ENCODE measurements around the gene NMUR2. TPM values are rescaled to one million over a fixed set of nuclear protein-coding genes. Genes with fewer than 3 reads are reported as not detected.

The NMUR2 gene
- total RNA-seq (not detected), polyA plus RNA-seq (not detected)
- long read RNA-seq, donor 1, result 0 reads
- long read RNA-seq, donor 2, result 0 reads

- H3K36me3 ChIP-seq (ENCODE audit: control insufficient read depth in 1 of 2, insufficient read depth in 2 of 2, low read length in 1 of 2), result no peaks in the 10 kb centered on the region
- DNase-seq (no peak), ATAC-seq (ENCODE audit: low FRiP score) (no peak)
- no peaks in the 10 kb centered on the region for H3K27me3 ChIP-seq (ENCODE audit: control insufficient read depth in 1 of 2, insufficient read depth in 2 of 2, low read length in 1 of 2)
- no peak within 1 kb of the TSS for H3K27ac ChIP-seq (ENCODE audit: low read depth in 1 of 2, low read length in 2 of 2)
- H3K4me1 ChIP-seq (ENCODE audit: control insufficient read depth in 1 of 2, insufficient read depth in 2 of 2, low read length in 2 of 2), result no peaks in the 10 kb centered on the region
- H3K4me3 ChIP-seq (ENCODE audit: low read length in 2 of 2), result no peak within 1 kb of the TSS
- intact Hi-C loops (cut with DNase I), result no loop called here
- no peaks in the 10 kb centered on the region for H3K9me3 ChIP-seq (ENCODE audit: control insufficient read depth, low read length)
- 6 to 11% methylated on average over 7 of the region's 7 CpGs for WGBS, 2 donors
Observed at GRCh38 chr5:152405145-152405544, at the start of gene NMUR2. Gene NMUR2, minus strand, starts transcription at chr5:152405279. Its CDS starts 166 bp downstream, at chr5:152405113.

- no peaks in the 10 kb centered on the region for H3K36me3 ChIP-seq (ENCODE audit: control insufficient read depth in 1 of 2, insufficient read depth in 2 of 2, low read length in 1 of 2)
- no peak overlapping the region for H3K4me3 ChIP-seq (ENCODE audit: low read length in 2 of 2)
- H3K9me3 ChIP-seq (ENCODE audit: control insufficient read depth, low read length), result no peaks in the 10 kb centered on the region
- H3K4me1 ChIP-seq (ENCODE audit: control insufficient read depth in 1 of 2, insufficient read depth in 2 of 2, low read length in 2 of 2), result no peaks in the 10 kb centered on the region
- no peak for ATAC-seq (ENCODE audit: low FRiP score)
- H3K27me3 ChIP-seq (ENCODE audit: control insufficient read depth in 1 of 2, insufficient read depth in 2 of 2, low read length in 1 of 2), result no peaks in the 10 kb centered on the region
- no peak overlapping the region for H3K27ac ChIP-seq (ENCODE audit: low read depth in 1 of 2, low read length in 2 of 2)
- intact Hi-C loops (cut with DNase I), result no loop called here
- 62 to 70% methylated on average over 2 of the region's 2 CpGs for WGBS, 2 donors
- DNase-seq, result no peak
Observed at GRCh38 chr5:152443935-152444334, 38.9 kb upstream of the NMUR2 start.

GRCh38 chr5:152439791-152440190 lies 34.7 kb upstream of the NMUR2 start:
- Histone ChIP-seq H3K27me3 (ENCODE audit: control insufficient read depth in 1 of 2, insufficient read depth in 2 of 2, low read length in 1 of 2) (no peaks in the 10 kb centered on the region), H3K4me1 (ENCODE audit: control insufficient read depth in 1 of 2, insufficient read depth in 2 of 2, low read length in 2 of 2) (no peaks in the 10 kb centered on the region), H3K36me3 (ENCODE audit: control insufficient read depth in 1 of 2, insufficient read depth in 2 of 2, low read length in 1 of 2) (no peaks in the 10 kb centered on the region), H3K9me3 (ENCODE audit: control insufficient read depth, low read length) (no peaks in the 10 kb centered on the region), H3K4me3 (ENCODE audit: low read length in 2 of 2) (no peak overlapping the region), H3K27ac (ENCODE audit: low read depth in 1 of 2, low read length in 2 of 2) (no peak overlapping the region)
- 47 to 66% methylated on average over 3 of the region's 3 CpGs for WGBS, 2 donors
- intact Hi-C loops (cut with DNase I), result no loop called here
- DNase-seq, result no peak
- ATAC-seq (ENCODE audit: low FRiP score), result no peak

GRCh38 chr5:152437866-152438265 lies 32.8 kb upstream of the NMUR2 start:
- Histone ChIP-seq H3K27ac (ENCODE audit: low read depth in 1 of 2, low read length in 2 of 2) (no peak overlapping the region), H3K4me3 (ENCODE audit: low read length in 2 of 2) (no peak overlapping the region), H3K36me3 (ENCODE audit: control insufficient read depth in 1 of 2, insufficient read depth in 2 of 2, low read length in 1 of 2) (no peaks in the 10 kb centered on the region), H3K9me3 (ENCODE audit: control insufficient read depth, low read length) (no peaks in the 10 kb centered on the region), H3K4me1 (ENCODE audit: control insufficient read depth in 1 of 2, insufficient read depth in 2 of 2, low read length in 2 of 2) (no peaks in the 10 kb centered on the region), H3K27me3 (ENCODE audit: control insufficient read depth in 1 of 2, insufficient read depth in 2 of 2, low read length in 1 of 2) (no peaks in the 10 kb centered on the region)
- DNase-seq, result no peak
- no peak for ATAC-seq (ENCODE audit: low FRiP score)
- intact Hi-C loops (cut with DNase I), result no loop called here
- WGBS, 2 donors, result 34 to 40% methylated on average over 3 of the region's 3 CpGs

GRCh38 chr5:152427721-152428120 lies 22.6 kb upstream of the NMUR2 start:
- no peak for DNase-seq
- no peaks in the 10 kb centered on the region for H3K27me3 ChIP-seq (ENCODE audit: control insufficient read depth in 1 of 2, insufficient read depth in 2 of 2, low read length in 1 of 2)
- H3K4me3 ChIP-seq (ENCODE audit: low read length in 2 of 2), result no peak overlapping the region
- H3K36me3 ChIP-seq (ENCODE audit: control insufficient read depth in 1 of 2, insufficient read depth in 2 of 2, low read length in 1 of 2), result no peaks in the 10 kb centered on the region
- H3K9me3 ChIP-seq (ENCODE audit: control insufficient read depth, low read length), result no peaks in the 10 kb centered on the region
- H3K27ac ChIP-seq (ENCODE audit: low read depth in 1 of 2, low read length in 2 of 2), result no peak overlapping the region
- 55 to 58% methylated on average over 3 of the region's 3 CpGs for WGBS, 2 donors
- no peaks in the 10 kb centered on the region for H3K4me1 ChIP-seq (ENCODE audit: control insufficient read depth in 1 of 2, insufficient read depth in 2 of 2, low read length in 2 of 2)
- intact Hi-C loops (cut with DNase I), result no loop called here
- no peak for ATAC-seq (ENCODE audit: low FRiP score)

GRCh38 chr5:152425083-152425482 lies 20.0 kb upstream of the NMUR2 start:
- Histone ChIP-seq H3K27me3 (ENCODE audit: control insufficient read depth in 1 of 2, insufficient read depth in 2 of 2, low read length in 1 of 2) (no peaks in the 10 kb centered on the region), H3K27ac (ENCODE audit: low read depth in 1 of 2, low read length in 2 of 2) (no peak overlapping the region), H3K9me3 (ENCODE audit: control insufficient read depth, low read length) (no peaks in the 10 kb centered on the region), H3K4me1 (ENCODE audit: control insufficient read depth in 1 of 2, insufficient read depth in 2 of 2, low read length in 2 of 2) (no peaks in the 10 kb centered on the region), H3K36me3 (ENCODE audit: control insufficient read depth in 1 of 2, insufficient read depth in 2 of 2, low read length in 1 of 2) (no peaks in the 10 kb centered on the region), H3K4me3 (ENCODE audit: low read length in 2 of 2) (no peak overlapping the region)
- no peak for ATAC-seq (ENCODE audit: low FRiP score)
- intact Hi-C loops (cut with DNase I), result no loop called here
- no peak for DNase-seq
- 78 to 86% methylated on average over 2 of the region's 2 CpGs for WGBS, 2 donors

- 79 to 83% methylated on average over 2 of the region's 2 CpGs for WGBS, 2 donors
- intact Hi-C loops (cut with DNase I), result no loop called here
Observed at GRCh38 chr5:152424501-152424900, 19.4 kb upstream of the NMUR2 start.

GRCh38 chr5:152422081-152422480 lies 17.0 kb upstream of the NMUR2 start:
- no peak for DNase-seq
- WGBS, 2 donors, result 74 to 82% methylated on average over 2 of the region's 2 CpGs
- intact Hi-C loops (cut with DNase I), result no loop called here

More at GRCh38 chr5:152424501-152424900, 19.4 kb upstream of the NMUR2 start:
- Histone ChIP-seq H3K27me3 (ENCODE audit: control insufficient read depth in 1 of 2, insufficient read depth in 2 of 2, low read length in 1 of 2) (no peaks in the 10 kb centered on the region), H3K4me3 (ENCODE audit: low read length in 2 of 2) (no peak overlapping the region), H3K36me3 (ENCODE audit: control insufficient read depth in 1 of 2, insufficient read depth in 2 of 2, low read length in 1 of 2) (no peaks in the 10 kb centered on the region), H3K4me1 (ENCODE audit: control insufficient read depth in 1 of 2, insufficient read depth in 2 of 2, low read length in 2 of 2) (no peaks in the 10 kb centered on the region), H3K9me3 (ENCODE audit: control insufficient read depth, low read length) (no peaks in the 10 kb centered on the region), H3K27ac (ENCODE audit: low read depth in 1 of 2, low read length in 2 of 2) (no peak overlapping the region)
- no peak for DNase-seq
- ATAC-seq (ENCODE audit: low FRiP score), result no peak

GRCh38 chr5:152412129-152412528 lies 7.0 kb upstream of the NMUR2 start:
- no peaks in the 10 kb centered on the region for H3K4me1 ChIP-seq (ENCODE audit: control insufficient read depth in 1 of 2, insufficient read depth in 2 of 2, low read length in 2 of 2)
- H3K27ac ChIP-seq (ENCODE audit: low read depth in 1 of 2, low read length in 2 of 2), result no peak overlapping the region
- WGBS, 2 donors, result 82 to 90% methylated on average over 1 of the region's 1 CpG

More at GRCh38 chr5:152422081-152422480, 17.0 kb upstream of the NMUR2 start:
- Histone ChIP-seq H3K4me1 (ENCODE audit: control insufficient read depth in 1 of 2, insufficient read depth in 2 of 2, low read length in 2 of 2) (no peaks in the 10 kb centered on the region), H3K9me3 (ENCODE audit: control insufficient read depth, low read length) (no peaks in the 10 kb centered on the region), H3K36me3 (ENCODE audit: control insufficient read depth in 1 of 2, insufficient read depth in 2 of 2, low read length in 1 of 2) (no peaks in the 10 kb centered on the region), H3K27ac (ENCODE audit: low read depth in 1 of 2, low read length in 2 of 2) (no peak overlapping the region), H3K4me3 (ENCODE audit: low read length in 2 of 2) (no peak overlapping the region), H3K27me3 (ENCODE audit: control insufficient read depth in 1 of 2, insufficient read depth in 2 of 2, low read length in 1 of 2) (no peaks in the 10 kb centered on the region)
- ATAC-seq (ENCODE audit: low FRiP score), result no peak

More at GRCh38 chr5:152412129-152412528, 7.0 kb upstream of the NMUR2 start:
- DNase-seq (no peak), ATAC-seq (ENCODE audit: low FRiP score) (no peak)
- H3K9me3 ChIP-seq (ENCODE audit: control insufficient read depth, low read length), result no peaks in the 10 kb centered on the region
- no peak overlapping the region for H3K4me3 ChIP-seq (ENCODE audit: low read length in 2 of 2)
- intact Hi-C loops (cut with DNase I), result no loop called here
- H3K36me3 ChIP-seq (ENCODE audit: control insufficient read depth in 1 of 2, insufficient read depth in 2 of 2, low read length in 1 of 2), result no peaks in the 10 kb centered on the region
- H3K27me3 ChIP-seq (ENCODE audit: control insufficient read depth in 1 of 2, insufficient read depth in 2 of 2, low read length in 1 of 2), result no peaks in the 10 kb centered on the region
